HEK293 (cell line): ENCODE results near the gene CHD2.

ENCODE experiments used
- CTCF ChIA-PET: fragments of 350-600 bp; formaldehyde crosslinking; extraction: SDS; loops from one replicate; lab custom pipeline; 2021; ENCODE audit warnings: antibody characterized with exemption; lab: Yijun Ruan, JAX
- POLR2A ChIA-PET: fragments of 300-600 bp; formaldehyde crosslinking; extraction: SDS; loops from one replicate; lab custom pipeline; 2020; ENCODE audit warnings: antibody characterized with exemption, inconsistent platforms; lab: Yijun Ruan, JAX
- H3K27ac ChIP-seq: fragments of 200-500 bp; sonication (Bioruptor generic); 2 replicates; pipeline ENCODE4 v1.5.1; 2014; ENCODE audit warnings: low read depth, low read length, control low read depth, inconsistent platforms; ENCODE audit errors: extremely low read depth
- H3K36me3 ChIP-seq, 2 experiments: fragments of 200-500 bp in 1 of 2; sonication (Bioruptor generic) in 1 of 2; 1 replicate in 1 of 2; 2 replicates in 1 of 2; pipeline ENCODE4 v1.5.1; 2014 to 2017; ENCODE audit warnings: inconsistent platforms in 2 of 2, low read length in 2 of 2; ENCODE audit not compliant: control insufficient read depth in 2 of 2, insufficient read depth in 1 of 2
- H3K4me1 ChIP-seq: fragments of 200-500 bp; sonication (Bioruptor generic); 2 replicates; pipeline ENCODE4 v1.5.1; 2014; ENCODE audit warnings: mild to moderate bottlenecking, low read length, inconsistent platforms; ENCODE audit not compliant: control insufficient read depth, insufficient read depth
- H3K4me3 ChIP-seq: 2 replicates; pipeline ENCODE4 v1.5.1; 2011; ENCODE audit warnings: low read depth, mild to moderate bottlenecking, control low read depth, low read length, moderate library complexity
- H3K9me3 ChIP-seq: fragments of 200-500 bp; sonication (Bioruptor generic); 2 replicates; pipeline ENCODE4 v1.5.1; 2014; ENCODE audit warnings: low read depth, low read length, inconsistent platforms; ENCODE audit not compliant: control insufficient read depth, insufficient read depth
- ATF2 ChIP-seq: fragments of 450-650 bp; formaldehyde crosslinking; IDR thresholded peaks from 2 replicates; pipeline ENCODE4 v1.5.1; 2016; ENCODE audit warnings: missing biosample characterization, missing genetic modification characterization, low read depth
- GLI4 ChIP-seq: fragments of 450-650 bp; formaldehyde crosslinking; IDR thresholded peaks from 2 replicates; pipeline ENCODE4 v1.5.1; 2016; ENCODE audit warnings: missing biosample characterization, missing genetic modification characterization
- IKZF3 ChIP-seq: fragments of 450-650 bp; IDR thresholded peaks from 2 replicates; pipeline ENCODE4 v1.5.0; 2018; ENCODE audit warnings: missing biosample characterization, mild to moderate bottlenecking, missing genetic modification characterization, moderate library complexity
- PRDM6 ChIP-seq: fragments of 450-650 bp; formaldehyde crosslinking; IDR thresholded peaks from 2 replicates; pipeline ENCODE4 v1.5.1; 2017; ENCODE audit warnings: missing biosample characterization, missing genetic modification characterization
- YY2 ChIP-seq: fragments of 450-650 bp; formaldehyde crosslinking; IDR thresholded peaks from 2 replicates; pipeline ENCODE4 v1.5.1; 2016; ENCODE audit warnings: missing biosample characterization, missing genetic modification characterization
- ZBTB11 ChIP-seq: fragments of 450-650 bp; formaldehyde crosslinking; conservative IDR thresholded peaks from 2 replicates; pipeline ENCODE4 v1.5.1; 2016; ENCODE audit warnings: low read depth, missing biosample characterization, missing genetic modification characterization
- ZBTB17 ChIP-seq: fragments of 450-650 bp; formaldehyde crosslinking; IDR thresholded peaks from 2 replicates; pipeline ENCODE4 v1.5.1; 2016; ENCODE audit warnings: missing biosample characterization, missing genetic modification characterization
- ZBTB8A ChIP-seq: fragments of 450-650 bp; formaldehyde crosslinking; IDR thresholded peaks from 2 replicates; pipeline ENCODE4 v1.5.1; 2016; ENCODE audit warnings: missing biosample characterization, missing genetic modification characterization
- ZFP37 ChIP-seq: fragments of 450-650 bp; formaldehyde crosslinking; IDR thresholded peaks from 2 replicates; pipeline ENCODE4 v1.5.1; 2016; ENCODE audit warnings: missing biosample characterization, missing genetic modification characterization
- ZNF10 ChIP-seq: fragments of 450-650 bp; formaldehyde crosslinking; IDR thresholded peaks from 2 replicates; pipeline ENCODE4 v1.5.1; 2017; ENCODE audit warnings: missing biosample characterization, missing genetic modification characterization
- ZNF18 ChIP-seq: fragments of 450-650 bp; formaldehyde crosslinking; IDR thresholded peaks from 2 replicates; pipeline ENCODE4 v1.5.1; 2016; ENCODE audit warnings: missing biosample characterization, missing genetic modification characterization
- ZNF184 ChIP-seq: fragments of 450-650 bp; IDR thresholded peaks from 2 replicates; pipeline ENCODE4 v1.5.1; 2018; ENCODE audit warnings: missing biosample characterization, mild to moderate bottlenecking, missing genetic modification characterization
- ZNF24 ChIP-seq: fragments of 450-650 bp; formaldehyde crosslinking; IDR thresholded peaks from 2 replicates; pipeline ENCODE4 v1.5.1; 2016; ENCODE audit warnings: missing biosample characterization, missing genetic modification characterization
- ZNF366 ChIP-seq: fragments of 450-650 bp; formaldehyde crosslinking; conservative IDR thresholded peaks from 2 replicates; pipeline ENCODE4 v1.5.1; 2016; ENCODE audit warnings: missing biosample characterization, missing genetic modification characterization
- ZNF404 ChIP-seq: fragments of 450-650 bp; formaldehyde crosslinking; IDR thresholded peaks from 2 replicates; pipeline ENCODE4 v1.5.1; 2017; ENCODE audit warnings: missing biosample characterization, missing genetic modification characterization
- ZNF473 ChIP-seq: fragments of 450-650 bp; formaldehyde crosslinking; IDR thresholded peaks from 2 replicates; pipeline ENCODE4 v1.5.1; 2017; ENCODE audit warnings: missing biosample characterization, missing genetic modification characterization
- ZNF561 ChIP-seq: fragments of 450-650 bp; IDR thresholded peaks from 2 replicates; pipeline ENCODE4 v1.5.1; 2018; ENCODE audit warnings: missing biosample characterization, missing genetic modification characterization, borderline replicate concordance
- ZNF639 ChIP-seq: fragments of 450-650 bp; formaldehyde crosslinking; IDR thresholded peaks from 2 replicates; pipeline ENCODE4 v1.5.1; 2016; ENCODE audit warnings: missing biosample characterization, missing genetic modification characterization
- ZNF785 ChIP-seq: fragments of 450-650 bp; formaldehyde crosslinking; IDR thresholded peaks from 2 replicates; pipeline ENCODE4 v1.5.1; 2016; ENCODE audit warnings: missing biosample characterization, missing genetic modification characterization
- ZXDB ChIP-seq: fragments of 450-650 bp; formaldehyde crosslinking; IDR thresholded peaks from 2 replicates; pipeline ENCODE4 v1.5.1; 2016; ENCODE audit warnings: missing biosample characterization, missing genetic modification characterization

CHD2 gene

GRCh38 chr15:92915766-92916435 is 15.8 kb downstream of the CHD2 start:
- Histone ChIP-seq H3K27ac (peak overlapping the region; percentile 4), H3K36me3 (peaks cover 0 to 3% of the 10 kb centered on the region in 2 experiments; a peak in 2 of 3 replicates), H3K4me1 (peaks cover 33% of the 10 kb centered on the region), H3K9me3 (no peaks in the 10 kb centered on the region), H3K4me3 (no peak overlapping the region)
- POLR2A ChIA-PET, result interaction anchor here (0.6 to 5.0 kb wide), 8 partner anchors 8 to 115 kb away, joined by 3 to 18 read pairs (median 4); partner anchors contain the start of gene CHD2
- TF ChIP-seq ZNF366, result no peak
- TF ChIP-seq IKZF3, result 0 out of 2 replicates have a peak, but pooled peaks have one; percentile 6
- CTCF ChIA-PET, result interaction anchor here (0.7 to 8.1 kb wide), 6 partner anchors 10 to 124 kb away, joined by 4 to 86 read pairs (median 35); partner anchors contain the start of gene CHD2

- Histone ChIP-seq H3K9me3 (no peaks in the 10 kb centered on the region), H3K4me1 (peaks cover 48% of the 10 kb centered on the region), H3K4me3 (no peak overlapping the region; the same call in 1 of the 2 replicates), H3K36me3 (peaks cover 0 to 8% of the 10 kb centered on the region in 2 experiments; a peak in 2 of 3 replicates), H3K27ac (peak overlapping the region; percentile 88)
- CTCF ChIA-PET, result interaction anchor here (0.6 to 8.1 kb wide), 27 partner anchors 10 to 821 kb away, joined by 3 to 86 read pairs (median 4); partner anchors contain the start of gene CHD2
- POLR2A ChIA-PET, result interaction anchor here (0.5 to 5.0 kb wide), 8 partner anchors 10 to 114 kb away, joined by 3 to 18 read pairs (median 4); partner anchors contain the start of gene CHD2
- TF ChIP-seq GLI4 (tag by site-specific recombination) (no peak), ZNF404 (tag by site-specific recombination) (no peak), ATF2 (tag by site-specific recombination) (0 out of 2 replicates have a peak, but pooled peaks have one; percentile 14), ZNF561 (tag by site-specific recombination) (peak; percentile 85), ZNF785 (tag by site-specific recombination) (no peak), ZNF10 (tag by site-specific recombination) (no peak), ZNF184 (tag by site-specific recombination) (peak; percentile 74), PRDM6 (tag by site-specific recombination) (peak; percentile 80), ZFP37 (0 out of 2 replicates have a peak, but pooled peaks have one; percentile 39), ZNF24 (tag by site-specific recombination) (peak; percentile 47; the same call in 1 of the 2 replicates), ZNF473 (tag by site-specific recombination) (no peak), ZXDB (peak; percentile 79; the same call in 1 of the 2 replicates), ZBTB17 (tag by site-specific recombination) (peak; percentile 78), ZBTB8A (tag by site-specific recombination) (peak; percentile 38; the same call in 1 of the 2 replicates), YY2 (peak; percentile 69), ZNF18 (tag by site-specific recombination) (0 out of 2 replicates have a peak, but pooled peaks have one; percentile 47), ZNF639 (tag by site-specific recombination) (0 out of 2 replicates have a peak, but pooled peaks have one; percentile 67), ZBTB11 (tag by site-specific recombination) (peak; percentile 36; the same call in 1 of the 2 replicates)
Observed at GRCh38 chr15:92917598-92918407, 17.7 kb downstream of the CHD2 start.
